Astrocyte (in vitro differentiated cells and primary cell): Measurements from ENCODE around the gene NRSN2. TPM values are rescaled to one million over a fixed set of nuclear protein-coding genes. Genes with fewer than 3 reads are reported as not detected.

Experiments used
- DNase-seq: peaks from one replicate; pipeline ENCODE4 v3.0.0-alpha.2; 2010; ENCODE audit warnings: low read depth
- FAIRE-seq: peaks from 2 replicates; lab custom pipeline; 2011; peaks lifted over from hg19 to GRCh38; lab: Jason Lieb, UNC
- H2AFZ ChIP-seq: 2 replicates; pipeline ENCODE4 v1.6.0; 2012; ENCODE audit warnings: low read depth, low read length, inconsistent platforms
- H3K27ac ChIP-seq: 2 replicates; pipeline ENCODE4 v1.5.1; 2011; ENCODE audit warnings: low read depth, low read length, inconsistent platforms
- H3K27me3 ChIP-seq: 2 replicates; pipeline ENCODE4 v1.6.0; 2011; ENCODE audit warnings: low read length, inconsistent platforms; ENCODE audit not compliant: insufficient read depth
- H3K36me3 ChIP-seq: 2 replicates; pipeline ENCODE4 v1.5.1; 2011; ENCODE audit warnings: low read length, inconsistent platforms; ENCODE audit not compliant: insufficient read depth
- H3K4me1 ChIP-seq: 2 replicates; pipeline ENCODE4 v1.5.1; 2011; ENCODE audit warnings: low read length, inconsistent platforms; ENCODE audit not compliant: insufficient read depth
- H3K4me2 ChIP-seq: 2 replicates; pipeline ENCODE4 v1.6.0; 2012; ENCODE audit warnings: low read length, inconsistent platforms
- H3K4me3 ChIP-seq: 2 replicates; pipeline ENCODE4 v1.5.1; 2011; ENCODE audit warnings: low read depth, mild to moderate bottlenecking, low read length, inconsistent platforms; ENCODE audit not compliant: insufficient read depth
- H3K79me2 ChIP-seq: 2 replicates; pipeline ENCODE4 v1.6.0; 2012; ENCODE audit warnings: mild to moderate bottlenecking, low read length, inconsistent platforms; ENCODE audit not compliant: insufficient read depth
- H3K9ac ChIP-seq: 2 replicates; pipeline ENCODE4 v1.6.0; 2012; ENCODE audit warnings: mild to moderate bottlenecking, low read length, inconsistent platforms
- H3K9me3 ChIP-seq: 2 replicates; pipeline ENCODE4 v1.5.1; 2012; ENCODE audit warnings: low read depth, mild to moderate bottlenecking, low read length, inconsistent platforms; ENCODE audit not compliant: insufficient read depth
- H4K20me1 ChIP-seq: 2 replicates; pipeline ENCODE4 v1.6.0; 2012; ENCODE audit warnings: low read length, inconsistent platforms; ENCODE audit not compliant: insufficient read depth
- H3K27ac Mint-ChIP-seq: one replicate; pipeline ENCODE4 v1.8.0; 2021; ENCODE audit warnings: mild to moderate bottlenecking, mixed read lengths; ENCODE audit not compliant: unreplicated experiment
- H3K27me3 Mint-ChIP-seq: one replicate; pipeline ENCODE4 v1.8.0; 2021; ENCODE audit warnings: low read depth, mixed read lengths; ENCODE audit not compliant: unreplicated experiment
- H3K36me3 Mint-ChIP-seq: one replicate; pipeline ENCODE4 v1.8.0; 2021; ENCODE audit warnings: low read depth, mixed read lengths; ENCODE audit not compliant: unreplicated experiment
- H3K4me1 Mint-ChIP-seq: one replicate; pipeline ENCODE4 v1.8.0; 2021; ENCODE audit warnings: low read depth, mixed read lengths; ENCODE audit not compliant: unreplicated experiment
- H3K4me3 Mint-ChIP-seq: one replicate; pipeline ENCODE4 v1.8.0; 2021; ENCODE audit warnings: mild to moderate bottlenecking, moderate library complexity, mixed read lengths; ENCODE audit not compliant: unreplicated experiment
- H3K9me3 Mint-ChIP-seq: one replicate; pipeline ENCODE4 v1.8.0; 2021; ENCODE audit warnings: mild to moderate bottlenecking, mixed read lengths; ENCODE audit not compliant: unreplicated experiment
- CTCF ChIP-seq: IDR thresholded peaks from 2 replicates; pipeline ENCODE4 v1.5.1; 2011; ENCODE audit warnings: low read depth, mild to moderate bottlenecking, inconsistent platforms, low read length, moderate library complexity; ENCODE audit not compliant: insufficient read depth
- EZH2 ChIP-seq: IDR thresholded peaks from 2 replicates; pipeline ENCODE4 v1.6.1; 2012; ENCODE audit warnings: mild to moderate bottlenecking, low read length, inconsistent platforms; ENCODE audit not compliant: insufficient read depth
- total RNA-seq: library from RNA; stranded (reverse); gene quantifications from 2 replicates; pipeline ENCODE4 v1.2.1, GENCODE V29; 2021

NRSN2 gene
- total RNA-seq, 1 donor from 2014 or later: 57.8 TPM

DNA sequence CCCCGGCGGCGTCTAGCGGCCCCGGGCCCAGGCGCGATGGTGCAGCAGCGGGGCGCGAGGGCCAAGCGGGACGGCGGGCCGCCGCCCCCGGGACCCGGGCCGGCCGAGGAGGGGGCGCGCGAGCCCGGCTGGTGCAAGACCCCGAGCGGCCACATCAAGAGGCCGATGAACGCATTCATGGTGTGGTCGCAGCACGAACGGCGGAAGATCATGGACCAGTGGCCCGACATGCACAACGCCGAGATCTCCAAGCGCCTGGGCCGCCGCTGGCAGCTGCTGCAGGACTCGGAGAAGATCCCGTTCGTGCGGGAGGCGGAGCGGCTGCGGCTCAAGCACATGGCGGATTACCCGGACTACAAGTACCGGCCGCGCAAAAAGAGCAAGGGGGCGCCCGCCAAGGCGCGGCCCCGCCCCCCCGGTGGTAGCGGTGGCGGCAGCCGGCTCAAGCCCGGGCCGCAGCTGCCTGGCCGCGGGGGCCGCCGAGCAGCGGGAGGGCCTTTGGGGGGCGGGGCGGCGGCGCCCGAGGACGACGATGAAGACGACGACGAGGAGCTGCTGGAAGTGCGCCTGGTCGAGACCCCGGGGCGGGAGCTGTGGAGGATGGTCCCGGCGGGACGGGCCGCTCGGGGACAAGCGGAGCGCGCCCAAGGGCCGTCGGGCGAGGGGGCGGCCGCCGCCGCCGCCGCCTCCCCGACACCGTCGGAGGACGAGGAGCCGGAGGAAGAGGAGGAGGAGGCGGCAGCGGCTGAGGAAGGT, 20.8 kb upstream of the NRSN2 start:
- Mint-ChIP-seq H3K36me3 (peaks cover 6% of the 10 kb centered on the region), H3K27ac (peak overlapping the region; percentile 47), H3K9me3 (peaks cover 3% of the 10 kb centered on the region), H3K4me1 (peaks cover 27% of the 10 kb centered on the region), H3K27me3 (peaks cover 3% of the 10 kb centered on the region), H3K4me3 (peak overlapping the region; percentile 87)
- H3K4me1 ChIP-seq: peaks cover 45% of the 10 kb centered on the region
- H3K4me2 ChIP-seq: peak overlapping the region; percentile 99
- H3K79me2 ChIP-seq: peaks cover 25% of the 10 kb centered on the region
- H3K36me3 ChIP-seq: no peaks in the 10 kb centered on the region
- H3K4me3 ChIP-seq: peak overlapping the region; percentile 76
- H4K20me1 ChIP-seq: peaks cover 37% of the 10 kb centered on the region
- H3K9me3 ChIP-seq: no peaks in the 10 kb centered on the region
- peak overlapping the region; percentile 78 for H2AFZ ChIP-seq
- H3K9ac ChIP-seq: peak overlapping the region; percentile 75
- H3K27ac ChIP-seq: peak overlapping the region; percentile 71
- no peak for TF ChIP-seq CTCF
- no peak for TF ChIP-seq EZH2
- H3K27me3 ChIP-seq: no peaks in the 10 kb centered on the region
- no peak for FAIRE-seq
- DNase-seq: peak; percentile 42

DNA sequence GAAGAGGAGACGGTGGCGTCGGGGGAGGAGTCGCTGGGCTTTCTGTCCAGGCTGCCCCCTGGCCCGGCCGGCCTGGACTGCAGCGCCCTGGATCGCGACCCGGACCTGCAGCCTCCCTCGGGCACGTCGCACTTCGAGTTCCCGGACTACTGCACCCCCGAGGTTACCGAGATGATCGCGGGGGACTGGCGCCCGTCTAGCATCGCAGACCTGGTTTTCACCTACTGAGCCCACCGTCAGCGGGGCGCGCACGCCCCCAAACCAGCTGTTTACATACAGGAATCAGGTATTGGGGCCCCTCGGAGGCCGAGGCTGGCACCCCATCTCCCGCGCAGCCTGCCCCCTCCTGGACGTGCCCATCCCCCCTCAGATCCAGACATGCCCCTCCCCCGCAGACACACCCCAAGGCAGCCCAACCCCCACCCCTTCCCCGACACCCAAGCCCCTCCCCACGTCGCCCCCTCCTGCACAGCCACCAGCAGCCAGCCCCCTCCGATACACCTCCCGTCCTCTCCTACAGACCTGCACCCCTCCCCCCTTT, 20.2 kb upstream of the NRSN2 start:
- peak overlapping the region; percentile 78 for H2AFZ ChIP-seq
- peak overlapping the region; percentile 75 for H3K9ac ChIP-seq
- peak overlapping the region; percentile 99 for H3K4me2 ChIP-seq
- Mint-ChIP-seq H3K4me3 (peak overlapping the region; percentile 83), H3K27me3 (peaks cover 3% of the 10 kb centered on the region), H3K9me3 (no peaks in the 10 kb centered on the region), H3K36me3 (peaks cover 6% of the 10 kb centered on the region), H3K27ac (no peak overlapping the region), H3K4me1 (peaks cover 27% of the 10 kb centered on the region)
- no peaks in the 10 kb centered on the region for H3K27me3 ChIP-seq
- no peaks in the 10 kb centered on the region for H3K9me3 ChIP-seq
- DNase-seq (no peak), FAIRE-seq (no peak)
- TF ChIP-seq EZH2: no peak
- TF ChIP-seq CTCF: no peak
- H3K36me3 ChIP-seq: no peaks in the 10 kb centered on the region
- H3K27ac ChIP-seq: peak overlapping the region; percentile 71
- peaks cover 25% of the 10 kb centered on the region for H3K79me2 ChIP-seq
- H3K4me1 ChIP-seq: peaks cover 45% of the 10 kb centered on the region
- peaks cover 40% of the 10 kb centered on the region for H4K20me1 ChIP-seq
- peak overlapping the region; percentile 76 for H3K4me3 ChIP-seq
